DOHH2 (cell line): ENCODE data around the gene KCNIP4.

ENCODE experiments used
- H3F3A ChIP-seq: fragments of 200-600 bp; sonication (generic), shearing (Covaris generic); 2 replicates; pipeline ENCODE4 v1.6.0; 2016; ENCODE audit warnings: antibody characterized with exemption, mild to moderate bottlenecking; ENCODE audit not compliant: control insufficient read depth, insufficient read depth
- H3K27ac ChIP-seq: fragments of 200-600 bp; sonication (generic); 2 replicates; pipeline ENCODE4 v1.5.1; 2014; ENCODE audit warnings: low read depth, mild to moderate bottlenecking, low read length, moderate library complexity
- H3K27me3 ChIP-seq: fragments of 200-600 bp; sonication (generic); 2 replicates; pipeline ENCODE4 v1.6.1; 2014; ENCODE audit warnings: mild to moderate bottlenecking, low read length, mixed read lengths; ENCODE audit not compliant: control insufficient read depth
- H3K36me3 ChIP-seq: fragments of 200-600 bp; sonication (generic); 2 replicates; pipeline ENCODE4 v1.6.1; 2014; ENCODE audit warnings: mild to moderate bottlenecking, low read length, moderate library complexity, mixed read lengths; ENCODE audit not compliant: control insufficient read depth
- H3K4me1 ChIP-seq: fragments of 200-600 bp; sonication (generic); 2 replicates; pipeline ENCODE4 v1.6.1; 2014; ENCODE audit warnings: mild to moderate bottlenecking, low read length, mixed read lengths; ENCODE audit not compliant: control insufficient read depth
- H3K4me2 ChIP-seq: fragments of 200-600 bp; sonication (generic); 2 replicates; pipeline ENCODE4 v1.6.0; 2014; ENCODE audit warnings: mild to moderate bottlenecking, low read length, moderate library complexity
- H3K4me3 ChIP-seq: fragments of 200-600 bp; sonication (generic); 2 replicates; pipeline ENCODE4 v1.5.1; 2014; ENCODE audit warnings: mild to moderate bottlenecking, low read length, mixed read lengths
- H3K79me2 ChIP-seq: fragments of 200-600 bp; sonication (generic); 2 replicates; pipeline ENCODE4 v1.6.1; 2014; ENCODE audit warnings: mild to moderate bottlenecking, low read length, mixed read lengths; ENCODE audit not compliant: control insufficient read depth
- H3K9me2 ChIP-seq: fragments of 200-600 bp; sonication (generic); replicated peaks from 2 replicates; pipeline ENCODE4 v1.6.1; 2014; ENCODE audit warnings: mild to moderate bottlenecking, low read length, mixed read lengths; ENCODE audit not compliant: control insufficient read depth
- H3K9me3 ChIP-seq: fragments of 200-600 bp; sonication (generic); 2 replicates; pipeline ENCODE4 v1.6.1; 2014; ENCODE audit warnings: antibody characterized with exemption, low read length, mixed read lengths; ENCODE audit not compliant: control insufficient read depth, insufficient read depth
- H4K20me1 ChIP-seq: fragments of 200-600 bp; sonication (generic); 2 replicates; pipeline ENCODE4 v1.6.0; 2014; ENCODE audit warnings: low read depth, mild to moderate bottlenecking, antibody characterized with exemption, low read length, moderate library complexity; ENCODE audit not compliant: control insufficient read depth, insufficient read depth
- CTCF ChIP-seq: fragments of 200-600 bp; sonication (generic); IDR thresholded peaks from one replicate; pipeline ENCODE4 v1.5.1; 2014; ENCODE audit warnings: antibody characterized with exemption, mild to moderate bottlenecking, low read depth, low read length; ENCODE audit not compliant: poor library complexity, severe bottlenecking
- EZH2phosphoT487 ChIP-seq: fragments of 200-600 bp; sonication (generic); IDR thresholded peaks from 2 replicates; pipeline ENCODE4 v1.6.1; 2017; ENCODE audit warnings: borderline replicate concordance, mild to moderate bottlenecking, antibody characterized with exemption, low read length, moderate library complexity, mixed read lengths

Gene KCNIP4

GRCh38 chr4:21879187-21879586, 69.4 kb downstream of the KCNIP4 start:
- Histone ChIP-seq H3K4me3 (no peak overlapping the region), H3K79me2 (no peaks in the 10 kb centered on the region), H3K4me2 (no peak overlapping the region), H3F3A (no peaks in the 10 kb centered on the region), H3K36me3 (no peaks in the 10 kb centered on the region), H3K9me3 (no peaks in the 10 kb centered on the region), H3K27me3 (no peaks in the 10 kb centered on the region), H3K4me1 (no peaks in the 10 kb centered on the region), H3K27ac (no peak overlapping the region), H3K9me2 (no peaks in the 10 kb centered on the region), H4K20me1 (no peaks in the 10 kb centered on the region)
- TF ChIP-seq CTCF (no peak), EZH2phosphoT487 (no peak)

- Histone ChIP-seq H3K36me3 (no peaks in the 10 kb centered on the region), H3F3A (no peaks in the 10 kb centered on the region), H3K79me2 (no peaks in the 10 kb centered on the region), H3K27ac (no peak overlapping the region), H3K4me1 (no peaks in the 10 kb centered on the region), H3K27me3 (no peaks in the 10 kb centered on the region), H3K4me2 (no peak overlapping the region), H4K20me1 (no peaks in the 10 kb centered on the region), H3K9me3 (no peaks in the 10 kb centered on the region), H3K9me2 (no peaks in the 10 kb centered on the region), H3K4me3 (no peak overlapping the region)
- TF ChIP-seq EZH2phosphoT487 (no peak), CTCF (no peak)
Measured at GRCh38 chr4:21876711-21877110, 71.9 kb downstream of the KCNIP4 start.

GRCh38 chr4:21873145-21873544, 75.4 kb downstream of the KCNIP4 start:
- no peaks in the 10 kb centered on the region for H3K27me3 ChIP-seq
- H3K4me1 ChIP-seq = no peaks in the 10 kb centered on the region
- no peak overlapping the region for H3K4me2 ChIP-seq
- H3F3A ChIP-seq = no peaks in the 10 kb centered on the region
- no peaks in the 10 kb centered on the region for H3K9me2 ChIP-seq
- TF ChIP-seq CTCF = no peak
- TF ChIP-seq EZH2phosphoT487 = no peak
- no peaks in the 10 kb centered on the region for H3K79me2 ChIP-seq
- H3K36me3 ChIP-seq = no peaks in the 10 kb centered on the region
- no peak overlapping the region for H3K27ac ChIP-seq
- no peaks in the 10 kb centered on the region for H3K9me3 ChIP-seq
- no peak overlapping the region for H3K4me3 ChIP-seq
- no peaks in the 10 kb centered on the region for H4K20me1 ChIP-seq

- Histone ChIP-seq H3K4me2 (no peak overlapping the region), H3K79me2 (no peaks in the 10 kb centered on the region), H3K27ac (no peak overlapping the region), H4K20me1 (no peaks in the 10 kb centered on the region), H3K4me1 (no peaks in the 10 kb centered on the region), H3K36me3 (no peaks in the 10 kb centered on the region), H3K27me3 (no peaks in the 10 kb centered on the region), H3K4me3 (no peak overlapping the region), H3K9me2 (no peaks in the 10 kb centered on the region), H3K9me3 (no peaks in the 10 kb centered on the region), H3F3A (no peaks in the 10 kb centered on the region)
- TF ChIP-seq CTCF = no peak
- TF ChIP-seq EZH2phosphoT487 = no peak
Measured at GRCh38 chr4:21872101-21872500, 76.5 kb downstream of the KCNIP4 start.
